ENCODE measurements around the gene EFNA1. TPM values are rescaled to one million over a fixed set of nuclear protein-coding genes. Genes with fewer than 3 reads are reported as not detected.

The EFNA1 gene
- total RNA-seq, 1 experiment from 2014 or later = 49.9 TPM

DNA sequence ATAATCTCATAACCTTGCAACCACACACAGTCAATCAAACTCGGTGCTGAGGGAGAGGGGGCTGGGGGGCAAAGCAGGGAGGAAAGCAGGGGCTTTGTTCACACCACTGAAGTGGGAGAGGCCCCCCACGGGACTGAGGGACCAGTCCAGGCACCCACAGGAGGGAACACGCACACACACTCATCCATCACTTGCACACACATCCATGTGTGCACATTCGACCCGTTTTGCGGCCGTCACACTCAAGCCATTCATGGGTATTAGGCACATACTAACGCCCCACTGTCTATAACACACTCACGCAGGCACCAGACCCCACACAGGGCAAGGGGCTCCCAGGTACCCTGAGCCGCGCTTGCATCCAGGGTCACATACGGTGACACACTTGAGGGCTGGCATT is 35.0 kb upstream of the EFNA1 start:
- TF ChIP-seq EZH2 (IDR thresholded peaks at IDR 0.05; ENCODE audit: low read length, unreplicated experiment) (no peak), EZH2phosphoT487 (IDR thresholded peaks at IDR 0.05; ENCODE audit: borderline replicate concordance, low read length) (no peak)
- TF ChIP-seq, protein P1, sequence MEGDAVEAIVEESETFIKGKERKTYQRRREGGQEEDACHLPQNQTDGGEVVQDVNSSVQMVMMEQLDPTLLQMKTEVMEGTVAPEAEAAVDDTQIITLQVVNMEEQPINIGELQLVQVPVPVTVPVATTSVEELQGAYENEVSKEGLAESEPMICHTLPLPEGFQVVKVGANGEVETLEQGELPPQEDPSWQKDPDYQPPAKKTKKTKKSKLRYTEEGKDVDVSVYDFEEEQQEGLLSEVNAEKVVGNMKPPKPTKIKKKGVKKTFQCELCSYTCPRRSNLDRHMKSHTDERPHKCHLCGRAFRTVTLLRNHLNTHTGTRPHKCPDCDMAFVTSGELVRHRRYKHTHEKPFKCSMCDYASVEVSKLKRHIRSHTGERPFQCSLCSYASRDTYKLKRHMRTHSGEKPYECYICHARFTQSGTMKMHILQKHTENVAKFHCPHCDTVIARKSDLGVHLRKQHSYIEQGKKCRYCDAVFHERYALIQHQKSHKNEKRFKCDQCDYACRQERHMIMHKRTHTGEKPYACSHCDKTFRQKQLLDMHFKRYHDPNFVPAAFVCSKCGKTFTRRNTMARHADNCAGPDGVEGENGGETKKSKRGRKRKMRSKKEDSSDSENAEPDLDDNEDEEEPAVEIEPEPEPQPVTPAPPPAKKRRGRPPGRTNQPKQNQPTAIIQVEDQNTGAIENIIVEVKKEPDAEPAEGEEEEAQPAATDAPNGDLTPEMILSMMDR (conservative IDR thresholded peaks at IDR 0.05; ENCODE audit: low read depth, low read length) = no peak
- no peak for ATAC-seq
- Histone ChIP-seq H3K36me3 (ENCODE audit: low read depth, low read length) (no peaks in the 10 kb centered on the region), H3K79me2 (ENCODE audit: low read length) (no peaks in the 10 kb centered on the region), H3K27ac (ENCODE audit: low read length) (no peak overlapping the region), H3K27me3 (ENCODE audit: low read length) (no peaks in the 10 kb centered on the region), H3K9me3 (ENCODE audit: low read length) (no peaks in the 10 kb centered on the region), H2AFZ (ENCODE audit: low read length) (no peak overlapping the region), H4K20me1 (ENCODE audit: low read length) (no peaks in the 10 kb centered on the region), H3K4me2 (ENCODE audit: low read length) (no peak overlapping the region), H3K9me2 (replicated peaks; ENCODE audit: low read length) (no peaks in the 10 kb centered on the region), H3F3A (ENCODE audit: low read length, unreplicated experiment) (no peaks in the 10 kb centered on the region), H3K9ac (ENCODE audit: low read length) (no peak overlapping the region), H3K4me3 (ENCODE audit: low read length) (no peak overlapping the region), H3K4me1 (ENCODE audit: insufficient read depth, low read length) (peaks cover 9% of the 10 kb centered on the region)
- CTCF ChIA-PET = interaction anchor here (0.6 to 2.0 kb wide), 2 partner anchors 37 to 459 kb away, joined by 3 to 14 read pairs; no protein-coding TSS in a partner anchor
- intact Hi-C loops (cut with micrococcal nuclease) = no loop called here
- no peak for DNase-seq
- no TSS peak for BruUV-seq (replicated peaks)
- POLR2A ChIA-PET (ENCODE audit: unreplicated experiment) = no interaction called here

DNA sequence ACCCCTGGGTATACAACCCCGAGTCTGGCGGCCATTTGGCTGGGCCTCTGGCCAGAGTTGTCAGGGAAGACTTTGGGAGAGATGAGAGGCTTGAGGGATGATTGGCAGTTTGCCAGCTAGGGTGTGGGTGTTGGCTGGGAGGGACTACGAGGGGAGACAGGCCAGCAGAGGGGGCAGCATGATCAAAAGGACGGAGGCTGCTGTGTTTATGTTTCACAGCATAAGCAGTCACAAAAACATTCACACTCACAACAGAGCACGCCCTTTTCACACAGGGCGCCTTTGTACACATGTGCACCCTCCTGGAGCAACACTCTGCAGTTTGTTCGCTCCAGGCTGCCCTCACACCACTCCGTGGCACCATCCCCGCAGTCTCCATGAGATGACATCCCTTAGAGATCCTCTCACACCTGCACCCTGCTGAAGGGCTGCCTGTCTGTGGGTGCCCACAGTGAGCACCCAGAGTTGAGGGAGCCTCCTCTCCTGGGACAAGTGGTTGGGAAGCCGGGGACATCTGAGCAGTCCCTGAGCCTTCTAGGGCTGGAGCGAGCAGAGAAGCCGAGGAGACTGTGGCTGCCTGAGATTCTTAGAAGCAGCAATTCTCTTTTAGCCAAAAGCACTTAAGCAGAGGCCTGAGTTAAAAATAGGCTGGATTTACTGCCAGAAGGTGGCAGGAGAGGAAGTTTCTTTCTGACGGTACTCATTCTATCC is 33.6 kb upstream of the EFNA1 start:
- Histone ChIP-seq H3K4me1 (ENCODE audit: insufficient read depth, low read length) (peaks cover 9% of the 10 kb centered on the region), H3K9me2 (replicated peaks; ENCODE audit: low read length) (no peaks in the 10 kb centered on the region), H3K27ac (ENCODE audit: low read length) (no peak overlapping the region), H2AFZ (ENCODE audit: low read length) (peak overlapping the region; percentile 57), H3K9ac (ENCODE audit: low read length) (no peak overlapping the region), H3K27me3 (ENCODE audit: low read length) (no peaks in the 10 kb centered on the region), H3K4me3 (ENCODE audit: low read length) (no peak overlapping the region), H3K79me2 (ENCODE audit: low read length) (no peaks in the 10 kb centered on the region), H3K4me2 (ENCODE audit: low read length) (peak overlapping the region; percentile 25; the same call in 1 of the 2 replicates), H3F3A (ENCODE audit: low read length, unreplicated experiment) (no peaks in the 10 kb centered on the region), H3K36me3 (ENCODE audit: low read depth, low read length) (no peaks in the 10 kb centered on the region), H4K20me1 (ENCODE audit: low read length) (no peaks in the 10 kb centered on the region), H3K9me3 (ENCODE audit: low read length) (no peaks in the 10 kb centered on the region)
- peak; percentile 79 for ATAC-seq
- peak; percentile 78 for DNase-seq
- CTCF ChIA-PET = interaction anchor here (1.3 to 1.9 kb wide), 2 partner anchors 41 to 73 kb away, joined by 3 to 12 read pairs; no protein-coding TSS in a partner anchor
- POLR2A ChIA-PET (ENCODE audit: unreplicated experiment) = no interaction called here
- no peak for TF ChIP-seq EZH2 (IDR thresholded peaks at IDR 0.05; ENCODE audit: low read length, unreplicated experiment)
- TF ChIP-seq, protein P1 (conservative IDR thresholded peaks at IDR 0.05; ENCODE audit: low read depth, low read length) = peak; percentile 79
- intact Hi-C loops (cut with micrococcal nuclease) = loop anchor here (1.0 kb wide), 2 partner anchors 29 to 41 kb away; partner anchors contain the start of gene SLC50A1
- BruUV-seq (replicated peaks) = no TSS peak

DNA sequence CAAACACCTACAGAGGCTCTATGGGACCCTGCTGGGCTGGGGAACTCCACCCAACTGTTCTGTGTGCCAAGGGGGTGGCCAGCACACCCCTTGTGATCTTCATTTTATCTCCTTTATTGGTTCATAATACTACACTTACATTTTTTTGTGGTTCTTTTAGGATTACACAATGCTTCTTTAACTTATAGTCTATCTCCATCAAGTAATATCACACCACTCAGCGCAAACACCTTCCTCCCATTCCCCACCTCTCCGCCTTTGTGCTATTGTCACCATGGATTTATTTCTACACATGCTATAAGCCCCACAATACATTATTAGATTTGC is 33.1 kb upstream of the EFNA1 start:
- H3K9ac ChIP-seq (ENCODE audit: low read length) = no peak overlapping the region
- H3K36me3 ChIP-seq (ENCODE audit: low read depth, low read length) = no peaks in the 10 kb centered on the region
- intact Hi-C loops (cut with micrococcal nuclease) = loop anchor here (1.0 kb wide), 2 partner anchors 29 to 41 kb away; partner anchors contain the start of gene SLC50A1
- no TSS peak for BruUV-seq (replicated peaks)
- ChIA-PET CTCF (interaction anchor here (1.2 to 1.9 kb wide), 3 partner anchors 41 to 78 kb away, joined by 3 to 12 read pairs (median 10); partner anchors contain the start of gene KRTCAP2), POLR2A (ENCODE audit: unreplicated experiment) (no interaction called here)
- no peaks in the 10 kb centered on the region for H3K9me3 ChIP-seq (ENCODE audit: low read length)
- H3K27me3 ChIP-seq (ENCODE audit: low read length) = no peaks in the 10 kb centered on the region
- TF ChIP-seq EZH2 (IDR thresholded peaks at IDR 0.05; ENCODE audit: low read length, unreplicated experiment) (no peak), EZH2phosphoT487 (IDR thresholded peaks at IDR 0.05; ENCODE audit: borderline replicate concordance, low read length) (no peak)
- TF ChIP-seq, protein P1 (conservative IDR thresholded peaks at IDR 0.05; ENCODE audit: low read depth, low read length) = no peak
- ATAC-seq = no peak
- H3K27ac ChIP-seq (ENCODE audit: low read length) = no peak overlapping the region
- no peaks in the 10 kb centered on the region for H3F3A ChIP-seq (ENCODE audit: low read length, unreplicated experiment)
- H3K79me2 ChIP-seq (ENCODE audit: low read length) = no peaks in the 10 kb centered on the region
- peaks cover 9% of the 10 kb centered on the region for H3K4me1 ChIP-seq (ENCODE audit: insufficient read depth, low read length)
- H3K4me2 ChIP-seq (ENCODE audit: low read length) = no peak overlapping the region
- no peaks in the 10 kb centered on the region for H3K9me2 ChIP-seq (replicated peaks; ENCODE audit: low read length)
- no peak overlapping the region for H2AFZ ChIP-seq (ENCODE audit: low read length)
- DNase-seq = no peak
- no peaks in the 10 kb centered on the region for H4K20me1 ChIP-seq (ENCODE audit: low read length)
- no peak overlapping the region for H3K4me3 ChIP-seq (ENCODE audit: low read length)

Measured in PC-3 (cell line).